Parathyroid adenoma (tissue), 2 donors: ENCODE measurements around the gene CNOT6.

Experiments
- H2AFZ ChIP-seq: fragments of 300-600 bp; sonication (generic); one replicate; pipeline ENCODE4 v1.7.0; 2017; ENCODE audit warnings: antibody characterized with exemption, mild to moderate bottlenecking
- H3K27ac ChIP-seq: fragments of 300-600 bp; sonication (generic); one replicate; pipeline ENCODE4 v1.7.0; 2017
- H3K27me3 ChIP-seq: fragments of 300-600 bp; sonication (generic); one replicate; pipeline ENCODE4 v1.7.0; 2017; ENCODE audit warnings: low read length; ENCODE audit not compliant: control insufficient read depth, insufficient read depth
- H3K36me3 ChIP-seq: fragments of 300-600 bp; sonication (generic); one replicate; pipeline ENCODE4 v1.7.0; 2017; ENCODE audit warnings: low read length; ENCODE audit not compliant: control insufficient read depth, insufficient read depth
- H3K4me1 ChIP-seq: fragments of 300-600 bp; sonication (generic); one replicate; pipeline ENCODE4 v1.7.0; 2017; ENCODE audit warnings: control low read depth
- H3K4me2 ChIP-seq: fragments of 300-600 bp; sonication (generic); one replicate; pipeline ENCODE4 v1.7.0; 2017; ENCODE audit warnings: low read length
- H3K4me3 ChIP-seq: fragments of 300-600 bp; sonication (generic); one replicate; pipeline ENCODE4 v1.7.0; 2017; ENCODE audit warnings: low read depth, low read length
- H3K79me2 ChIP-seq: fragments of 300-600 bp; sonication (generic); one replicate; pipeline ENCODE4 v1.7.0; 2017; ENCODE audit warnings: control low read depth
- H3K9ac ChIP-seq: fragments of 300-600 bp; sonication (generic); one replicate; pipeline ENCODE4 v1.7.0; 2017; ENCODE audit warnings: mild to moderate bottlenecking
- H3K9me3 ChIP-seq: fragments of 300-600 bp; sonication (generic); one replicate; pipeline ENCODE4 v1.7.0; 2017; ENCODE audit warnings: low read length; ENCODE audit not compliant: control insufficient read depth
- TF ChIP-seq, protein P1 (sequence below): fragments of 300-600 bp; sonication (generic); IDR thresholded peaks from one replicate; pipeline ENCODE4 v1.7.0; 2017; ENCODE audit warnings: antibody characterized with exemption, mild to moderate bottlenecking
- donor health status: primary hyperparathyroidism.

The CNOT6 gene

GRCh38 chr5:180521101-180521500, 26.9 kb downstream of the CNOT6 start:
- Histone ChIP-seq H3K27me3 (no peaks in the 10 kb centered on the region), H3K36me3 (no peaks in the 10 kb centered on the region), H3K4me1 (no peaks in the 10 kb centered on the region), H3K4me3 (no peak overlapping the region), H3K4me2 (no peak overlapping the region), H3K9me3 (no peaks in the 10 kb centered on the region), H3K27ac (no peak overlapping the region), H3K9ac (no peak overlapping the region), H3K79me2 (peaks cover 53% of the 10 kb centered on the region), H2AFZ (no peak overlapping the region)
- TF ChIP-seq, protein P1, sequence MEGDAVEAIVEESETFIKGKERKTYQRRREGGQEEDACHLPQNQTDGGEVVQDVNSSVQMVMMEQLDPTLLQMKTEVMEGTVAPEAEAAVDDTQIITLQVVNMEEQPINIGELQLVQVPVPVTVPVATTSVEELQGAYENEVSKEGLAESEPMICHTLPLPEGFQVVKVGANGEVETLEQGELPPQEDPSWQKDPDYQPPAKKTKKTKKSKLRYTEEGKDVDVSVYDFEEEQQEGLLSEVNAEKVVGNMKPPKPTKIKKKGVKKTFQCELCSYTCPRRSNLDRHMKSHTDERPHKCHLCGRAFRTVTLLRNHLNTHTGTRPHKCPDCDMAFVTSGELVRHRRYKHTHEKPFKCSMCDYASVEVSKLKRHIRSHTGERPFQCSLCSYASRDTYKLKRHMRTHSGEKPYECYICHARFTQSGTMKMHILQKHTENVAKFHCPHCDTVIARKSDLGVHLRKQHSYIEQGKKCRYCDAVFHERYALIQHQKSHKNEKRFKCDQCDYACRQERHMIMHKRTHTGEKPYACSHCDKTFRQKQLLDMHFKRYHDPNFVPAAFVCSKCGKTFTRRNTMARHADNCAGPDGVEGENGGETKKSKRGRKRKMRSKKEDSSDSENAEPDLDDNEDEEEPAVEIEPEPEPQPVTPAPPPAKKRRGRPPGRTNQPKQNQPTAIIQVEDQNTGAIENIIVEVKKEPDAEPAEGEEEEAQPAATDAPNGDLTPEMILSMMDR = no peak

GRCh38 chr5:180521591-180521990, 27.4 kb downstream of the CNOT6 start:
- H3K4me1 ChIP-seq = no peaks in the 10 kb centered on the region

GRCh38 chr5:180522330-180522729, 28.2 kb downstream of the CNOT6 start:
- Histone ChIP-seq H3K9ac (no peak overlapping the region), H3K4me2 (no peak overlapping the region), H3K4me3 (no peak overlapping the region), H3K4me1 (no peaks in the 10 kb centered on the region), H3K9me3 (no peaks in the 10 kb centered on the region), H3K36me3 (no peaks in the 10 kb centered on the region), H2AFZ (no peak overlapping the region), H3K79me2 (peaks cover 47% of the 10 kb centered on the region), H3K27me3 (no peaks in the 10 kb centered on the region), H3K27ac (no peak overlapping the region)
- TF ChIP-seq, protein P1 = no peak

More at GRCh38 chr5:180521591-180521990, 27.4 kb downstream of the CNOT6 start:
- peaks cover 54% of the 10 kb centered on the region for H3K79me2 ChIP-seq
- no peak overlapping the region for H3K4me2 ChIP-seq
- TF ChIP-seq, protein P1 = no peak
- no peaks in the 10 kb centered on the region for H3K9me3 ChIP-seq
- H2AFZ ChIP-seq = no peak overlapping the region
- H3K27me3 ChIP-seq = no peaks in the 10 kb centered on the region
- H3K4me3 ChIP-seq = no peak overlapping the region
- H3K9ac ChIP-seq = no peak overlapping the region
- no peak overlapping the region for H3K27ac ChIP-seq
- no peaks in the 10 kb centered on the region for H3K36me3 ChIP-seq

- no peak overlapping the region for H3K9ac ChIP-seq
- H3K4me1 ChIP-seq = no peaks in the 10 kb centered on the region
- H3K9me3 ChIP-seq = no peaks in the 10 kb centered on the region
- no peaks in the 10 kb centered on the region for H3K27me3 ChIP-seq
- peaks cover 43% of the 10 kb centered on the region for H3K79me2 ChIP-seq
- TF ChIP-seq, protein P1 = no peak
- H3K36me3 ChIP-seq = no peaks in the 10 kb centered on the region
- no peak overlapping the region for H2AFZ ChIP-seq
- no peak overlapping the region for H3K27ac ChIP-seq
- no peak overlapping the region for H3K4me2 ChIP-seq
- no peak overlapping the region for H3K4me3 ChIP-seq
Measured at GRCh38 chr5:180523629-180524466, 29.7 kb downstream of the CNOT6 start.

- TF ChIP-seq, protein P1 = no peak
- no peaks in the 10 kb centered on the region for H3K9me3 ChIP-seq
- H3K4me2 ChIP-seq = no peak overlapping the region
- no peaks in the 10 kb centered on the region for H3K27me3 ChIP-seq
- no peaks in the 10 kb centered on the region for H3K4me1 ChIP-seq
- no peak overlapping the region for H3K9ac ChIP-seq
- H3K79me2 ChIP-seq = peaks cover 31% of the 10 kb centered on the region
- H2AFZ ChIP-seq = no peak overlapping the region
- no peak overlapping the region for H3K27ac ChIP-seq
- no peaks in the 10 kb centered on the region for H3K36me3 ChIP-seq
- no peak overlapping the region for H3K4me3 ChIP-seq
Measured at GRCh38 chr5:180525399-180525798, 31.2 kb downstream of the CNOT6 start.
